ENCODE data around the gene IFI30.

The IFI30 gene

GRCh38 chr19:18225702-18226468, 52.3 kb downstream of the IFI30 start, which contains the start of gene PDE4C:
PDE4C (minus strand) TSS chr19:18226438; CDS start chr19:18226415, 23 bp downstream.
- DNase-seq: no peak

GRCh38 chr19:18226956-18227780, 53.6 kb downstream of the IFI30 start:
- DNase-seq: no peak

Measured in NCI-H2081 treated with DMSO at 0.1 percent for 48 hours (cell line).